GM18517 (cell line): ENCODE data around the gene COL27A1.

Experiments used
- ATAC-seq: cut with Tn5 transposase; IDR thresholded peaks from one replicate; pipeline ENCODE4 v1.9.1; 2021; ENCODE audit warnings: mild to moderate bottlenecking, moderate library complexity; ENCODE audit not compliant: unreplicated experiment

Gene COL27A1

GRCh38 chr9:114221706-114222465, 66.5 kb downstream of the COL27A1 start:
- ATAC-seq, result no peak

DNA sequence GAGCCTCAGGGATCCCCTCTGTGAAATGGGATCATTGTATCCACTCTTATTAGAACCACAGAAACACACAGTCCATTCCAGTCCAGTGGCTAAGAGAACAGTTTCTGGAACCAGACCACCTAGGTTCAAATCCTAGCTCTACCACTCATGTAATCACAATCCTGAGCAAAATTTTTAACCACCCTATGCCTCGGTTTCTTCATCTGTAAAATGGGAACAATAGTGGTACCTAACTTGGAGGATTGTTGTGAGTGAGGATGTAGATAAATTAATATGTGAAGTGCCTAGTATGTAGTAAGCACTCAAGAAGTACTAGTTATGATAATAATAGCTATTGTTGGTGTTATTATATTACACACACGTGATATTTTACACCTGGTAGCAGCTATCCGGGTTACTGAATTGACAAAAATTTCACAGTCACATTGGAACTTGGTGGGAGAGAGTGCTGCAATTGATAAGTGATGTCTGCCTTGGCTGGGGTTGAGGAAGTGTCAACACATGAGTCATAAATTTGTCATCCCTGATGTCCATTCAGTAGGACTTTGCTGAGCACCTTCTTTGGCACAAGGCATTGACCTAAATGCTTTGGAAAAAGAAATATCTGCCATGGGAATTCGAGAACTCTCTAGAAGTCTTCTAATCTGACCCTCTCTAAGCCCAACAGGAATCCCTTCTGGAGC, 68.4 kb downstream of the COL27A1 start:
- no peak for ATAC-seq

GRCh38 chr9:114224247-114224610, 68.9 kb downstream of the COL27A1 start:
- no peak for ATAC-seq

- ATAC-seq, result no peak
These were observed 70.3 kb downstream of the COL27A1 start for GRCh38 chr9:114225561-114226212.

DNA sequence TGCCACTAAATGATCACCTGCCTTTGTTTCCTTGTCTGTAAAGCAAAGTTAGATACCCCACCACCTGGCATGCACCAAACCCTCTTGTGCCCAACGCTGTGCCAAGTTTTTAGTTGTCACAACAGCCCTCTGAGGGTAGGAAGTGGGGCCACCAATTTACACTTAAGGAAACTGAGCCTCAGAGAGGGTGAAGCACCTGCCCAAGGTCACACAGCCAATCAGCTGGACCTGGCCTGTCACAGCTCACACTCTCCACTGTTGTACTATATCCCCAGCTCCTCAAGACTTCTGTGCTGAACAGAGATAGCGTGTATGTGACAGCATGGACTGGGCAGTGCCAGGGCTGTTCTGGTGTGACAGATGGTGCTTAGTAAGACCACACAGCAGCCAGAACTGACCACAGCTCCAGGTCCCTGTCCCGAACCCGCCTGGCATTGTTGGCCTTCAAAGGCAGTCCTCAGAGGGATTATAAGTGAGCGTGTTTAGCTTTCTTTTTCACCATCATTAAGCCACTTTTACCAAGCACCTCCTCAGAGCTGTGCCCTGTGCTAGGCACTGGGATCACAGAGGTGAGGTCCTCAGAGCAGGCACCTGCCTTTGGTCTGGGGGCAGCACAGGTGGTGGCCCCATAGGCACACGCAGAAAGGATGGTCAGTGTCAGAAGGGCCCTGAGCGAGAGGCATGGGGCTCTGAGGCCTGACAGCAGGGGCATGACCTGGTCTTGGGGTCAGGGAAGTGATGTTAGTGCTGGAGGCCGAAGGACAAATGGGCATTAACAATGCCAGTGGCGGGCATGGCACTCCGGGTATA, 71.1 kb downstream of the COL27A1 start:
- ATAC-seq, result no peak

DNA sequence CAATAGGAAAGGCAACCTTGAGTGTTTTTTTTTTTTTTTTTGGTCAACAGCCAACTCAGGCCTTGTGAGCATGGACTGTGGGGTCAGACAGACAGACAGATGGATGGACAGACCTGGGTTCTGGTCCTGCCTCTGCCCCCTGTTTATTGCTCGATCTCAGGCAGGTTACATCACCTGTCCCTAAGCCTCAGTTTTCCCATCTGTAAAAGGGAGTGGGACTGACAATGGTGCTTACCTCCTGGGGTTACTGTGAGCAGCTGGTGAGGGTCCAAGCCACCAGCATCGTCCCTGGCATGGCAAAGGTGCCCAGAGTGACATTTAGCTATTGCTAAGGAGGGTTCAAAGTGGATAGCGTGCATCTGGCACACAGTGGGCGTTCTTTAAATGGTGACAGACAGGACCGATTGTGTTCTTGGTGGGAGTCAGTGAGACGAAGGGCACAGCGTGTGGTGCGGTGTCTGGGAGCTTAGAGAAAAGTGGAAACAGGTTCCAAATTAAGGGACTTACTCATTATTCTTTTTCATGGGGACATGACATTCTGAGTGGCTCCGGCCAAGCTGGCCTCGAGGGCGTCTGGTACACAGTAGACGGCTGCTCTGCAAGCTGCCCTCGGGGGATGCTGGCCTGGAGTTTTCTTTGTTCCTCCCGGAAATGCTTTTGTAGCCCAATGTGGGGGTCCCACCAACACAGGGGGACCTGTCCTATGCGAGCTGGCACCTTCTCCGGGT, 72.1 kb downstream of the COL27A1 start:
- ATAC-seq, result no peak

DNA sequence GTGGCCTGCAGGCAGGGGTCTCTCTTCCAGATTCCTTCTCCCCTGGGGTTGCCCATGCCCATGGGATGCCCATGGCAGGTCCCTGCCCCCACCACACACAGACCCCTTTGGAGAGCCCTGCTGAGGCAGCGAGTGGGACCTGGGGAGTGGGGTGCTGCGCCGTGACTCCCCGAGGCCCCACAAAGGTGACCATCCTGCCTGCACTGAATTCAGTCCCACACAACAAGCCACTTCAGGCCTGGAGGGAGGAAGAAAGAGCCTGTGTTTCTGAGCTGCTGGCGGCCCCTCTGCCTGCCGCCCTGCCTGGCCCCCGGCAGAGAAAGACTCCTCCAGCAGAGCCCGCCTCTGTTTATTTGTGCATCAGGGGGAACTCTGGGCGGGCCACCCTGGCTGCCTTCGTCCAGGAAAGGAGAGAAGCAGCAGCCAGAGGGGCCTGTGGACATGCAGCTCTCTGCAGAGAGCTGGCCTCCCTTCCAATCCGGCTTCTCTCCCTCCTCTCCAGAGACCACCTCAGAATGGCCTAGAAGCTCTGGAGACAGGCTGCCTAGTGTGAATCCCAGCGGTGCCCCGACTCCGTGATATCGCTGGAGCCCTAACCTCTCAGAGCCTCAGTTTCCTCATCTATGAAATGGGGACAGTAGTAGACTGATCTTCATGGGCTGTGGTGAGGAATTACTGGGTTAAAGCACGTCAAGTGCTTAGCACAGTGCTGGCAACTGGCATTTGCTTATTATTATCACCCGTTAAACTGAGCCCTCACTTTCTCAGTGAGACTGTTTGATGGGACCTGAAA, 72.9 kb downstream of the COL27A1 start:
- ATAC-seq, result no peak

GRCh38 chr9:114229295-114229694, 74.0 kb downstream of the COL27A1 start:
- ATAC-seq, result no peak

DNA sequence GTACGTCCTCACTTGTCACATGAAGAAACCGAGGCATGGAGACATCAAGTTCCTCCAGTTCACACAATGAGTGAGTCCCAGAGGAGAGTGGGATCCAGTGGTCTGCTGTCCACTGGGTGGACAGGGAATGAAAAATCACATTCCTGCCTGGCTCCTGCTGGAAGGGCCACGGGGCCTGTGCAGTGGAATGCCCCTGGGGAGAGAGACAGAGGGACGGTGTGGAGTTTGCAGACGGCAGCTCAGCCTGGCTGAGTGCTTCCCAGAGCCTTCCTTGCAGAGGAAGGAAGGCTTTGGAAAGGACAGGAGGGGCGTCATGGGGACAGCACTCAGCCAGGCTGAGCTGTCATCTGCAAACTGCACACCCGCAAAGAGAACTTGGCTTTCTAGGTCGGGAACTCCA, 74.7 kb downstream of the COL27A1 start:
- ATAC-seq, result no peak

DNA sequence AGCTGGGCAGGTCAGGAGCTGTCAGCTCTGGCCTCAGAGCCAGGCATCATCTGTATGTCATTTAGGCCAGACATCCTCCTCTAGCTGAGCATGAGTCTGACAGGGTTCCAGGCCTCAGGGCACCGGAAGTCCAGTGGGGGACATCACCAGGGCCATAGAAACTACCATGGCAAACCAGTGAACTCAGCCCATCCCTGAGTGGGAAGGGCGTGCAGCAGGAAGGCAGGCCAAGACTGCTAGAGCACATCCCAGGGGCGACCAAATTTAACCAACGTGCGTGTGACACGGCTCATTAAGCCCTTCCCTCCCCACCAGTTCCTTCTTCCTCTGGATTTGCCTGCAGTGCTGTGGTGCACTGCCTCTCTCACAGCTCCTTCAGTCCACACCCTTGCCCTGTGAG, 75.9 kb downstream of the COL27A1 start:
- ATAC-seq, result no peak

DNA sequence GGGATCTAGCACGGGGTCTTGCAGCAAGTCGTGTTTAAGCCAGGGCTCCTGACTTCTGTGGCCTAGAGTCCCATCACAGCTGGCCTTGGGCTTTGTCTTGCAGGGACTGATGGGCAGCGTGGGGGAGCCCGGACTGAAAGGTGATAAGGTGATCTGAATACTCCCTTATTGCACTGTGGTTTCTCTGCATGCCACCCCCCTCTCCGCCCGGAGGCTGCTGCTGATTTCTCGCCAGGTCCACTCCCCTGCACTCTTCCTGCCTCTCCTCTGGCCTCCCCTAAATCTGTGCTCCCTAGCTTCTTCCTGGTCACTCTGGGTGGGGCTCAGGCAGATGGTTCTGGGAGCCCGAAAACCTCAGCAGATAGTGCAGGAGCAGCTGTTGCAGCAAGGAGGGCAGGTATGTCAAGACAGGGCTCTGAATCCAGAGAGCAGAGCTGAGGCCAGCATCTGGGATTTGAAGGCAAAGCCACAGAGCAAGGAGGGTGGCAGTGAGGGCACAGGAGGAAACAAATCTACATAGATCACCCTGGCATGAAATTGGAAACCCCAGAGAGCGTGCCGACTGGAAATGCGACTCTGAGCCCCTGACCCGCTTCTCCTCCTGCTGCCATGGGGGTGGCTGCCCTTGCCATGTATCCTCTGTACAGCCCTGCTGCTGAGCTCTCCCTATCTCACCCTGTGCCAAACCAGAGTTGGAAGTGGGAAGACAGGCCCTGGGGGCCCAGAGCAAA, 76.5 kb downstream of the COL27A1 start:
- ATAC-seq, result no peak

GRCh38 chr9:114233491-114234185, 78.3 kb downstream of the COL27A1 start:
- ATAC-seq, result no peak

DNA sequence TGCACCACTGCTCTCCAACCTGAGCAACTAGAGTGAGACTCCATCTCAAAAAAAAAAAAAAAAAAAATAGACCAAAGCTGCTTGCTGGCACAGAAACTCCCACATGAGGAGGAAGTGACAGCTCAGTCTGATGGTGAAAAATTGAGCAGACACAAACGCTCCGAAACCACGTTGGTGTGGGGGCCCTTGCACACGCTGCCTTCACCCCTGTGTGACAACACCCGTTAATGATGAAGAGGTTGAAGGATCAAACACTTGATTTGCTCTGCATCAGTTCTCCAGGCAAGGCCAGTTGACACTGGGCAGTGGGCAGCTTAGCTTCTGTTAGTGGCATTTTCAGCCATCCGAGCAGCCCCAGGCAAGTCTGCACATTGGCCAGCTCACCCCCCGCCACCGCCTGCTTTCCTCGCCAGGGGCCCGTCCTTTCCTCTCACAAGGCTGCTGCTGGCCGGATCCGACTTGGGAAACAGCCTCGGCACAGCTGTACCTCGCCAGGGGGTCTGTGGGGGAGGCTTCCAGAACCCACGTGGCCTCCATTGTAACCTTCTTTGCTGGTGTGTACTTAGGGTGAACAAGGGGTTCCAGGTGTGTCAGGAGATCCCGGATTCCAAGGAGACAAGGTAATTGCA, 79.8 kb downstream of the COL27A1 start:
- no peak for ATAC-seq

DNA sequence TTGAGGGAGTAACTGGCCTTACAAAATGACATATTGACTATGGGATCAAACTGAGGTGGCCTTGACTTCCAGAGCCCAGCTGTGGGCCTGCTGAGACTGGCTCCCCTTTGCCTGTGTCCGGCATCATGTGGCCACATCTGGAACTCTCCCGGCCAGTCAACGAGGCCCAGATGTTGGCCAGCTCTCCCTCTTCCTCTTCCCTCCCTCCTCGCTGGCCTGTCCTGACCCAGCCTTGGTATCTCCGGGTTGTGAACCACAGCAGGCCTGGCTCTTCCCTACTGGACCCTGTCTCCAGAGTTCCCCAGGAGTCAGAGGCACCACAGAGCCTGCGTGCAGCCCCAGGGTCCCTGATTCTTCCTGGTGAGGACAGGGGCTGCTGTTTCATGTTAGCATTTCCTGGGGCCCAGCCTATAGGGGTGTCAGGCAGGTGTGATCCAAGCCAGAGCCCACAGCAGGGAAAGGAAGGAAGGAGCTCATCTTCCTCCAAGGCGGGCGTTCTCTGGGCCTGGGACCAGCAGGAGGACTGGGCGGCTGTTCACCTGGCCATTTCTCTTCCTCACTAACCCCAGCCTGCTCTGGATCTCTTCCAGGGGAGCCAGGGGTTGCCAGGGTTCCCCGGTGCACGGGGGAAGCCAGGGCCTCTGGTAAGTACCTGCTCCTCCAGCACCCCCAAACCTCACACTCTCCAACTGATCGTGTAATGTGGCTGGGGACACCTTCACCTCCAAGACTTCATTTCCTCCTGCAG, 81.2 kb downstream of the COL27A1 start:
- ATAC-seq, result no peak

DNA sequence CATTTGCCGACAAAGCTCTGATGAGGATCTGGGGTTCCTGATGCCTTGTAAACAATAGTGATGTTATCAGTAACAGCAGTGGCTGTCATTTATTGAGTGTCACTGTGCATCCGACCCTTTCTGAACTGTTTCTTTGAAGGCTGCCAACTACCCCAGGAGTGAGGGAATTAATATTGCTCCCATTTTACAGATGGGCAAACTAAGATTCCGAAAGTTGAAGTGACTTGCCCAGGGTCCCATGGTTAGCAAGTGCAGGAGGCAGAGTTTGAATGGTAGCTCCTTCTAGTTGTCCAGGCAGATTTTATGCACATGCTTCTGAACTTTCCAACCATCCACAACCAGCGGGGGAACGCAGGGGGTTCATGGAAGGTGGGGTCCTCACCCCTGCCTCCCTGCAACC, 81.9 kb downstream of the COL27A1 start:
- ATAC-seq, result no peak

DNA sequence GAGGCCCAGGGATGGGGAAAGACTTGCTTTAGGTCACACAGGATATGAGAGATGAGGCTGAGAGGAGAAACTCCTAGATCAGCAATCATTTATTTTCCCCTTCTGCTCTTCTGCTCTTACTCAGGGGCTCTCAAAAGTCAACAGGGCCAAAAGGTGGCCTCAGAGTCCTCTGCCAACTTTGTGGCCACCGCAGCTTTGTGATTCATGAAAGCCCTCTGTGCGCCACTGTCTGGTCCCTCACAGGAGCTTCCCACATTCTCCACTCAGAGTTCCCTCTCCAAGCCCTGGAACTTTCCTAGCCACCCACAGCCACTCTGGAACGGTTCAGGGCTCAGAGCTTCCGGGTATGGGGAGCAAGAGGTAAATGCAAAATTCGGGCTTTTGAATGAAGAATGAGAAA, 82.4 kb downstream of the COL27A1 start:
- ATAC-seq, result no peak

DNA sequence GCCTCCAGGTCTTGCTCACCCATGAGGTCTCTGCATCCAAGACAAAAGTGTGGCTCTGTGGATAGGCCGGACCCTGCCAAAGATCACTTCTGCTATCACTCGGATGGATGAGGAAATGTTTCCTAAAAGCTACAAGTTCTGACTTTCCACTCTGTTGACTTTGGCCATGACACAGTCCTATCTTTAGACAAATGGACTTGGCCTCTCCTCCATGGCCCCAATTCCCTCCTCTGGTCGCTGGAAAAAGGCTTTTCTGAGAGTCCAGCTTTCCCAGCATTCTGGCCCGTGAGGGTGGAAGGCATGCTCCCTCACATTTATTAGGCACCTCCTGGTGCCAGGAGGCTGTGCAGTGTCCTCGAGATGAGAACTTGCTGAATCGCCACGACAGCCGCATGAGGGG, 83.1 kb downstream of the COL27A1 start:
- ATAC-seq, result no peak
